Measurements from ENCODE around the gene PRDM16.

PRDM16 gene

DNA sequence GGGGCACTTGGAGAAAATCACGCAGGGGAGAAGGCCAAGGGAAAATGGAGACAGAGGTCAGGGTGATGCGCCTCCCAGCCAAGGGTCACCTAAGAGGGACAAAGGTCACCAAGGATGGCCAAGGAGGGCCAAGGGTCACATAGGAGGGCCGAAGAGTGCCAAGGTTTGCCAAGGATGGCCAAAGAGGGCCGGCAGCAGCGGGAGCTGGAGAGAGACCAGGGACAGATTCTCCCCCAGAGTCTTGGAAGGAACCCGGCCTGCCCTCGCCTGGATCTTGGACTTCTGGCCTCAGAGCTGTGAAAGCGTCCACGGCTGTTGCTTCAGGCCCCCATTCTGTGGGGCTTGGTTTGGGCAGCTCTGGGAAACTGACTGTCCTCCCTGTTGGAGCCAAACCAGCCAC lies 359.9 kb downstream of the PRDM16 start:
- no peak for DNase-seq (ENCODE audit: low read depth)
- no peak for TF ChIP-seq MYC (IDR thresholded peaks at IDR 0.05; ENCODE audit: low read depth, low read length)
- TF ChIP-seq, protein P1, sequence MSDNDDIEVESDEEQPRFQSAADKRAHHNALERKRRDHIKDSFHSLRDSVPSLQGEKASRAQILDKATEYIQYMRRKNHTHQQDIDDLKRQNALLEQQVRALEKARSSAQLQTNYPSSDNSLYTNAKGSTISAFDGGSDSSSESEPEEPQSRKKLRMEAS (IDR thresholded peaks at IDR 0.05; ENCODE audit: low read depth, low read length) = no peak
- H3K4me3 ChIP-seq (ENCODE audit: low read depth, low read length) = no peak overlapping the region

DNA sequence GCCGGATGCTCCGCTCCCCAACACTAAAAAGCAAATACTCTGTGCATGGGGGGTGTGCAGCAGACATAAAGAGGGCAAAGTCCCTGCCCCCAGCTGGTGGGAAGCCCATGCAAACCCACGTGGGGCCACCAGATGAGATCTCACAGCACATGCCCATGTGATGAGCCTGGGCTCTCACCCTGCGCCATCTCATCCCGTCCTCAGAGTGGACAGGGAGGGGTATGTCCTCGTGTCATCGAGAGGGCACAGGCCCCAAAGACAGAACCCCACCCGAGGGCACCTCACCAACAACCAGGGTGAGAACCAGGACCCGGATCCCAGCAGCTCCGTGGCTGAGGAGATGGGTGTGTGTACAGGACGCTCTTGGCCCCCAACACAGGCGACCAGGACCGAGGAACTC lies 360.3 kb downstream of the PRDM16 start:
- TF ChIP-seq POLR2A (IDR thresholded peaks at IDR 0.05; ENCODE audit: extremely low read depth, insufficient read length) (no peak), MYC (IDR thresholded peaks at IDR 0.05; ENCODE audit: low read depth, low read length) (no peak)
- TF ChIP-seq, protein P2, sequence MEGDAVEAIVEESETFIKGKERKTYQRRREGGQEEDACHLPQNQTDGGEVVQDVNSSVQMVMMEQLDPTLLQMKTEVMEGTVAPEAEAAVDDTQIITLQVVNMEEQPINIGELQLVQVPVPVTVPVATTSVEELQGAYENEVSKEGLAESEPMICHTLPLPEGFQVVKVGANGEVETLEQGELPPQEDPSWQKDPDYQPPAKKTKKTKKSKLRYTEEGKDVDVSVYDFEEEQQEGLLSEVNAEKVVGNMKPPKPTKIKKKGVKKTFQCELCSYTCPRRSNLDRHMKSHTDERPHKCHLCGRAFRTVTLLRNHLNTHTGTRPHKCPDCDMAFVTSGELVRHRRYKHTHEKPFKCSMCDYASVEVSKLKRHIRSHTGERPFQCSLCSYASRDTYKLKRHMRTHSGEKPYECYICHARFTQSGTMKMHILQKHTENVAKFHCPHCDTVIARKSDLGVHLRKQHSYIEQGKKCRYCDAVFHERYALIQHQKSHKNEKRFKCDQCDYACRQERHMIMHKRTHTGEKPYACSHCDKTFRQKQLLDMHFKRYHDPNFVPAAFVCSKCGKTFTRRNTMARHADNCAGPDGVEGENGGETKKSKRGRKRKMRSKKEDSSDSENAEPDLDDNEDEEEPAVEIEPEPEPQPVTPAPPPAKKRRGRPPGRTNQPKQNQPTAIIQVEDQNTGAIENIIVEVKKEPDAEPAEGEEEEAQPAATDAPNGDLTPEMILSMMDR (IDR thresholded peaks at IDR 0.05; ENCODE audit: low read depth, low read length) = no peak
- TF ChIP-seq, protein P1 (IDR thresholded peaks at IDR 0.05; ENCODE audit: low read depth, low read length) = no peak
- no peak for DNase-seq (ENCODE audit: low read depth)
- H3K4me3 ChIP-seq (ENCODE audit: low read depth, low read length) = no peak overlapping the region

DNA sequence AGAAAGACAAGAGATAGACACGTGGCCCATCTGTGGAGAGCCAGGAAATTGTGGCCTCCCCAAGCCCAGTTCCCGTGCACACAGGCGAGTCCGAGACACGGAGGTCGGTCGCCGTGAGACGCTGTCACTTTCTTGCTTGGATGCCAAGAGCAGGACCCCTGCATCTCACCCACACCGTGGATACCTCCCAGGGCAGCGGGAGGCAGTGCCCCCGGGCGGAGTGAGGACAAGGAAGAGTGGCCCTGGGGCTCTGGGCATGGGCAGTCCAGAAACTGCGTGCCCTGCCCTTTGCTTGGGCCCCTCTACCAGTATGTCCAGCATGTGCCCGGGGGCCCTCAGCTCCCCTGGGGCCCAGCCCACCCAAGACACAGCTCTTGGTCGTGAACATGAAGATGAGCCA lies 360.8 kb downstream of the PRDM16 start:
- no peak overlapping the region for H3K4me3 ChIP-seq (ENCODE audit: low read depth, low read length)
- no peak for DNase-seq (ENCODE audit: low read depth)
- TF ChIP-seq, protein P2 (IDR thresholded peaks at IDR 0.05; ENCODE audit: low read depth, low read length) = no peak
- TF ChIP-seq, protein P1 (IDR thresholded peaks at IDR 0.05; ENCODE audit: low read depth, low read length) = no peak
- TF ChIP-seq POLR2A (IDR thresholded peaks at IDR 0.05; ENCODE audit: extremely low read depth, insufficient read length) (no peak), MYC (IDR thresholded peaks at IDR 0.05; ENCODE audit: low read depth, low read length) (no peak)

DNA sequence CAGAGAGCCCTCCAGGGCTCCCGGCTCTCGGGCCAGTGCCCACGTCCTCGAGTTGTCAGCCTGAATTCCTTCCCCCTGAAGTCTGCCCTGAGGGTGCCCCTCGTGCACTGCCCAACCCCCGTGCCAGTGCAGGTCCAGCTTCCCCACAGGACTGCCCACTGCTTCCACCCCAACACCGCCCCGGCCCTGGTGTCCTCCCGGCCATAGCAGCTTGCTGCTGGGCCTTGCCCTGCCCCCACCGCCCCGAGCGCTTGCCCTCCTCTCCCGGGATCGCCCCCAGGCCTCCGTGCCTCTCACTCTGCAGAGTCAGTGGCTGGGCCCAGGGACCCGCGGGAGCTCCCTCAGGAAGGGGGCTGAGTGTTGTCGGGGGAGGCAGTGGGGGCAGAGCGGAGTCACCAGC lies 361.4 kb downstream of the PRDM16 start:
- DNase-seq (ENCODE audit: low read depth) = no peak
- H3K4me3 ChIP-seq (ENCODE audit: low read depth, low read length) = no peak overlapping the region
- TF ChIP-seq, protein P2 (IDR thresholded peaks at IDR 0.05; ENCODE audit: low read depth, low read length) = no peak
- no peak for TF ChIP-seq MYC (IDR thresholded peaks at IDR 0.05; ENCODE audit: low read depth, low read length)
- TF ChIP-seq, protein P1 (IDR thresholded peaks at IDR 0.05; ENCODE audit: low read depth, low read length) = no peak
- TF ChIP-seq POLR2A (IDR thresholded peaks at IDR 0.05; ENCODE audit: extremely low read depth, insufficient read length) = no peak

DNA sequence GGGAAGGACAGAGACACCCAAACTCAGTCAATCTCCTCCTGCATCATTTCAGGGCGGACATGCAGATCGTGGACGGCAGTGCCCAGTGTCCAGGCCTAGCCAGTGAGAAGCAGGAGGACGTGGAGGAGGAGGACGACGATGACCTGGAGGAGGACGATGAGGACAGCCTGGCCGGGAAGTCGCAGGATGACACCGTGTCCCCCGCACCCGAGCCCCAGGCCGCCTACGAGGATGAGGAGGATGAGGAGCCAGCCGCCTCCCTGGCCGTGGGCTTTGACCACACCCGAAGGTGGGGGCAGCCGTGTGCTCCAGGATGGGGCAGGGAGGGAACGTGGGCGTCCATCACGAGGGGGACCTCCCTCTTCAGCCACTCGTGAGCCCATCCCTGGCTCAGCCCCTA lies 361.8 kb downstream of the PRDM16 start:
- H3K4me3 ChIP-seq (ENCODE audit: low read depth, low read length) = no peak overlapping the region
- TF ChIP-seq MYC (IDR thresholded peaks at IDR 0.05; ENCODE audit: low read depth, low read length) (no peak), POLR2A (IDR thresholded peaks at IDR 0.05; ENCODE audit: extremely low read depth, insufficient read length) (no peak)
- TF ChIP-seq, protein P1 (IDR thresholded peaks at IDR 0.05; ENCODE audit: low read depth, low read length) = no peak
- TF ChIP-seq, protein P2 (IDR thresholded peaks at IDR 0.05; ENCODE audit: low read depth, low read length) = no peak
- no peak for DNase-seq (ENCODE audit: low read depth)

DNA sequence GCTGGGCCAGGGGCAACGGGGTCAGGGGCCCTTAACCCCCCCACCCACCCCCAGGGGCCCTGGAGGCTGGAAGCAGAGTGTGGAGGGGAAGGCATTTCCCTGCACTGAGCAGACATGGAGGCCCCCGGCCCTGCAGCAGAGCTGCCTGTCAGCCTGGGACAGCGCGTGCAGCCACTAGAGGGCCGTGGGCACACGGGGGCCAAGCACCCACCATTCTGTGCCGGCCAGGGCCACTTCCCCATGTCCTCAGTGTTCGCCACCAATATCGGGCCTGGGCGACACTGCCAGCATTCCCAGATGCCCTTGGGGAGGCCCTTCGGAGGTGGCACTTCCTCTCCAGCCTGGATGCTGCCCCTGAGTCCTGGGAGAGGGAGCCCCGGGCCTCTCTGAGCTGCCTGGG lies 362.3 kb downstream of the PRDM16 start:
- TF ChIP-seq, protein P2 (IDR thresholded peaks at IDR 0.05; ENCODE audit: low read depth, low read length) = peak; percentile 58
- TF ChIP-seq POLR2A (IDR thresholded peaks at IDR 0.05; ENCODE audit: extremely low read depth, insufficient read length) = no peak
- TF ChIP-seq, protein P1 (IDR thresholded peaks at IDR 0.05; ENCODE audit: low read depth, low read length) = no peak
- no peak overlapping the region for H3K4me3 ChIP-seq (ENCODE audit: low read depth, low read length)
- peak; percentile 42 for DNase-seq (ENCODE audit: low read depth)
